ENCODE data around the gene TOMM20. TPM values are rescaled to one million over a fixed set of nuclear protein-coding genes. Genes with fewer than 3 reads are reported as not detected.
A peak's percentile ranks its signal among the peaks of the same experiment; 100 is the strongest.

Gene TOMM20
- total RNA-seq, 1 donor from 2014 or later: 143 TPM

GRCh38 chr1:235070819-235071218 lies 57.8 kb downstream of the TOMM20 start:
- peaks cover 2% of the 10 kb centered on the region for H3K9me3 Mint-ChIP-seq (ENCODE audit: unreplicated experiment)
- Histone ChIP-seq H3K9me3 (ENCODE audit: insufficient read depth, low read depth, low read length) (no peaks in the 10 kb centered on the region), H3K4me1 (ENCODE audit: insufficient read depth, low read length) (peaks cover 53% of the 10 kb centered on the region), H3K27ac (ENCODE audit: low read depth, low read length) (peak overlapping the region; percentile 50), H2AFZ (ENCODE audit: low read depth, low read length) (no peak overlapping the region), H3K79me2 (ENCODE audit: insufficient read depth, low read length) (no peaks in the 10 kb centered on the region), H3K9ac (ENCODE audit: low read length) (peak overlapping the region; percentile 36), H3K4me3 (ENCODE audit: insufficient read depth, low read depth, low read length) (no peak overlapping the region), H3K36me3 (ENCODE audit: insufficient read depth, low read length) (no peaks in the 10 kb centered on the region), H4K20me1 (ENCODE audit: insufficient read depth, low read length) (no peaks in the 10 kb centered on the region), H3K4me2 (ENCODE audit: low read length) (no peak overlapping the region), H3K27me3 (ENCODE audit: insufficient read depth, low read length) (no peaks in the 10 kb centered on the region)
- FAIRE-seq: no peak
- H3K27me3 Mint-ChIP-seq (ENCODE audit: low read depth, unreplicated experiment): no peaks in the 10 kb centered on the region
- no peak overlapping the region for H3K4me3 Mint-ChIP-seq (ENCODE audit: unreplicated experiment)
- no peak for TF ChIP-seq CTCF (IDR thresholded peaks at IDR 0.05; ENCODE audit: insufficient read depth, low read depth, low read length)
- no peak for TF ChIP-seq EZH2 (IDR thresholded peaks at IDR 0.05; ENCODE audit: insufficient read depth, low read length)
- H3K4me1 Mint-ChIP-seq (ENCODE audit: low read depth, unreplicated experiment): peaks cover 31% of the 10 kb centered on the region
- no peak overlapping the region for H3K27ac Mint-ChIP-seq (ENCODE audit: unreplicated experiment)
- H3K36me3 Mint-ChIP-seq (ENCODE audit: low read depth, unreplicated experiment): peaks cover 2% of the 10 kb centered on the region
- no peak for DNase-seq (ENCODE audit: low read depth)

- peak overlapping the region; percentile 61 for H3K9ac ChIP-seq (ENCODE audit: low read length)
- no peak overlapping the region for H3K4me3 ChIP-seq (ENCODE audit: insufficient read depth, low read depth, low read length)
- TF ChIP-seq CTCF (IDR thresholded peaks at IDR 0.05; ENCODE audit: insufficient read depth, low read depth, low read length) (no peak), EZH2 (IDR thresholded peaks at IDR 0.05; ENCODE audit: insufficient read depth, low read length) (no peak)
- Mint-ChIP-seq H3K9me3 (ENCODE audit: unreplicated experiment) (peaks cover 2% of the 10 kb centered on the region), H3K4me1 (ENCODE audit: low read depth, unreplicated experiment) (peaks cover 22% of the 10 kb centered on the region), H3K4me3 (ENCODE audit: unreplicated experiment) (no peak overlapping the region), H3K27ac (ENCODE audit: unreplicated experiment) (peak overlapping the region; percentile 84), H3K27me3 (ENCODE audit: low read depth, unreplicated experiment) (no peaks in the 10 kb centered on the region), H3K36me3 (ENCODE audit: low read depth, unreplicated experiment) (peaks cover 2% of the 10 kb centered on the region)
- FAIRE-seq (no peak), DNase-seq (ENCODE audit: low read depth) (peak; percentile 97)
- no peaks in the 10 kb centered on the region for H3K36me3 ChIP-seq (ENCODE audit: insufficient read depth, low read length)
- peaks cover 44% of the 10 kb centered on the region for H3K4me1 ChIP-seq (ENCODE audit: insufficient read depth, low read length)
- H4K20me1 ChIP-seq (ENCODE audit: insufficient read depth, low read length): no peaks in the 10 kb centered on the region
- H3K79me2 ChIP-seq (ENCODE audit: insufficient read depth, low read length): no peaks in the 10 kb centered on the region
- no peaks in the 10 kb centered on the region for H3K9me3 ChIP-seq (ENCODE audit: insufficient read depth, low read depth, low read length)
- peak overlapping the region; percentile 7 for H3K4me2 ChIP-seq (ENCODE audit: low read length)
- no peaks in the 10 kb centered on the region for H3K27me3 ChIP-seq (ENCODE audit: insufficient read depth, low read length)
- peak overlapping the region; percentile 50 for H3K27ac ChIP-seq (ENCODE audit: low read depth, low read length)
- no peak overlapping the region for H2AFZ ChIP-seq (ENCODE audit: low read depth, low read length)
These were observed 58.8 kb downstream of the TOMM20 start for GRCh38 chr1:235069577-235070563.

GRCh38 chr1:235069176-235069575 lies 59.5 kb downstream of the TOMM20 start:
- Histone ChIP-seq H3K27ac (ENCODE audit: low read depth, low read length) (peak overlapping the region; percentile 50), H3K36me3 (ENCODE audit: insufficient read depth, low read length) (no peaks in the 10 kb centered on the region), H3K9me3 (ENCODE audit: insufficient read depth, low read depth, low read length) (no peaks in the 10 kb centered on the region), H4K20me1 (ENCODE audit: insufficient read depth, low read length) (no peaks in the 10 kb centered on the region), H3K27me3 (ENCODE audit: insufficient read depth, low read length) (no peaks in the 10 kb centered on the region), H3K4me2 (ENCODE audit: low read length) (no peak overlapping the region), H2AFZ (ENCODE audit: low read depth, low read length) (no peak overlapping the region), H3K4me1 (ENCODE audit: insufficient read depth, low read length) (peaks cover 37% of the 10 kb centered on the region), H3K9ac (ENCODE audit: low read length) (peak overlapping the region; percentile 61), H3K79me2 (ENCODE audit: insufficient read depth, low read length) (no peaks in the 10 kb centered on the region), H3K4me3 (ENCODE audit: insufficient read depth, low read depth, low read length) (no peak overlapping the region)
- FAIRE-seq: no peak
- H3K4me3 Mint-ChIP-seq (ENCODE audit: unreplicated experiment): no peak overlapping the region
- peaks cover 2% of the 10 kb centered on the region for H3K36me3 Mint-ChIP-seq (ENCODE audit: low read depth, unreplicated experiment)
- H3K4me1 Mint-ChIP-seq (ENCODE audit: low read depth, unreplicated experiment): peaks cover 16% of the 10 kb centered on the region
- peaks cover 2% of the 10 kb centered on the region for H3K9me3 Mint-ChIP-seq (ENCODE audit: unreplicated experiment)
- no peak for DNase-seq (ENCODE audit: low read depth)
- H3K27me3 Mint-ChIP-seq (ENCODE audit: low read depth, unreplicated experiment): no peaks in the 10 kb centered on the region
- no peak for TF ChIP-seq EZH2 (IDR thresholded peaks at IDR 0.05; ENCODE audit: insufficient read depth, low read length)
- TF ChIP-seq CTCF (IDR thresholded peaks at IDR 0.05; ENCODE audit: insufficient read depth, low read depth, low read length): no peak
- H3K27ac Mint-ChIP-seq (ENCODE audit: unreplicated experiment): no peak overlapping the region
